MM.1S (cell line): ENCODE measurements around the gene HBM.

ENCODE experiments used
- DNase-seq: peaks from one replicate; pipeline ENCODE4 v3.0.0-alpha.2; 2015
- H2AFZ ChIP-seq: fragments of 300-600 bp; sonication (generic); 2 replicates; pipeline ENCODE4 v1.6.0; 2016; ENCODE audit warnings: antibody characterized with exemption, low read length
- H3F3A ChIP-seq: fragments of 300-600 bp; sonication (generic); 2 replicates; pipeline ENCODE4 v1.6.1; 2016; ENCODE audit warnings: mild to moderate bottlenecking, antibody characterized with exemption, low read length, moderate library complexity, mixed read lengths; ENCODE audit not compliant: insufficient read depth
- H3K27ac ChIP-seq: fragments of 300-600 bp; sonication (generic); 2 replicates; pipeline ENCODE4 v1.5.1; 2016; ENCODE audit warnings: mild to moderate bottlenecking, low read length
- H3K27me3 ChIP-seq: fragments of 300-600 bp; sonication (generic); replicated peaks from 2 replicates; pipeline ENCODE4 v1.6.0; 2016; ENCODE audit warnings: low read length; ENCODE audit not compliant: insufficient read depth
- H3K36me3 ChIP-seq: fragments of 300-600 bp; sonication (generic); replicated peaks from 2 replicates; pipeline ENCODE4 v1.6.1; 2016; ENCODE audit warnings: mild to moderate bottlenecking, low read length, mixed read lengths; ENCODE audit not compliant: insufficient read depth
- H3K4me1 ChIP-seq: fragments of 300-600 bp; sonication (generic); 2 replicates; pipeline ENCODE4 v1.6.1; 2016; ENCODE audit warnings: low read length, mixed read lengths
- H3K4me2 ChIP-seq: fragments of 300-600 bp; sonication (generic); 2 replicates; pipeline ENCODE4 v1.6.0; 2016; ENCODE audit warnings: low read depth, low read length
- H3K4me3 ChIP-seq: fragments of 300-600 bp; sonication (generic); 2 replicates; pipeline ENCODE4 v1.5.1; 2016; ENCODE audit warnings: low read length, mixed read lengths
- H3K79me2 ChIP-seq: fragments of 300-600 bp; sonication (generic); 2 replicates; pipeline ENCODE4 v1.6.1; 2016; ENCODE audit warnings: mixed run types, low read length, mixed read lengths
- H3K9ac ChIP-seq: fragments of 300-600 bp; sonication (generic); 2 replicates; pipeline ENCODE4 v1.6.1; 2016; ENCODE audit warnings: low read length, mixed read lengths
- H3K9me2 ChIP-seq: fragments of 300-600 bp; sonication (generic); replicated peaks from 2 replicates; pipeline ENCODE4 v1.6.1; 2016; ENCODE audit warnings: mild to moderate bottlenecking, low read length, mixed read lengths; ENCODE audit not compliant: insufficient read depth
- H3K9me3 ChIP-seq: fragments of 300-600 bp; sonication (generic); replicated peaks from 2 replicates; pipeline ENCODE4 v1.6.1; 2016; ENCODE audit warnings: mild to moderate bottlenecking, low read length, mixed read lengths; ENCODE audit not compliant: insufficient read depth
- H4K20me1 ChIP-seq: fragments of 300-600 bp; sonication (generic); 2 replicates; pipeline ENCODE4 v1.6.1; 2016; ENCODE audit warnings: mild to moderate bottlenecking, low read length, moderate library complexity, mixed read lengths; ENCODE audit not compliant: insufficient read depth
- CTCF ChIP-seq: fragments of 300-600 bp; sonication (generic); IDR thresholded peaks from 2 replicates; pipeline ENCODE4 v1.5.1; 2016; ENCODE audit warnings: antibody characterized with exemption, low read length, mixed read lengths
- EZH2 ChIP-seq: fragments of 300-600 bp; sonication (generic); optimal IDR thresholded peaks from 2 replicates; pipeline ENCODE3; 2017; ENCODE audit warnings: low read depth, mild to moderate bottlenecking, antibody characterized with exemption, low read length, mixed read lengths
- EZH2phosphoT487 ChIP-seq: fragments of 300-600 bp; sonication (generic); IDR thresholded peaks from 2 replicates; pipeline ENCODE4 v1.6.1; 2018; ENCODE audit warnings: antibody characterized with exemption, low read length

The HBM gene

GRCh38 chr16:142405-142967 lies 23.3 kb upstream of the HBM start:
- H3K4me2 ChIP-seq = no peak overlapping the region
- H3K9me2 ChIP-seq = no peaks in the 10 kb centered on the region

GRCh38 chr16:143047-143446 lies 22.7 kb upstream of the HBM start:
- H3K4me1 ChIP-seq = no peaks in the 10 kb centered on the region
- no peak overlapping the region for H3K27ac ChIP-seq
- no peaks in the 10 kb centered on the region for H3K36me3 ChIP-seq
- H3K27me3 ChIP-seq = peaks cover 24% of the 10 kb centered on the region
- H3K79me2 ChIP-seq = peaks cover 1% of the 10 kb centered on the region
- H3K4me3 ChIP-seq = no peak overlapping the region
- H3K9me3 ChIP-seq = no peaks in the 10 kb centered on the region
- no peak for TF ChIP-seq CTCF
- TF ChIP-seq EZH2phosphoT487 = no peak
- TF ChIP-seq EZH2 = no peak
- no peak overlapping the region for H3K4me2 ChIP-seq
- H3K9me2 ChIP-seq = no peaks in the 10 kb centered on the region
- H3F3A ChIP-seq = peaks cover 6% of the 10 kb centered on the region; the same call in 1 of the 2 replicates
- H4K20me1 ChIP-seq = no peaks in the 10 kb centered on the region
- no peak overlapping the region for H3K9ac ChIP-seq
- DNase-seq = no peak
- no peak overlapping the region for H2AFZ ChIP-seq

More at GRCh38 chr16:142405-142967, 23.3 kb upstream of the HBM start:
- H3K36me3 ChIP-seq = no peaks in the 10 kb centered on the region
- TF ChIP-seq EZH2 = no peak
- TF ChIP-seq CTCF = no peak
- no peak for TF ChIP-seq EZH2phosphoT487
- H3K79me2 ChIP-seq = peaks cover 7% of the 10 kb centered on the region
- peaks cover 6% of the 10 kb centered on the region; the same call in 1 of the 2 replicates for H3F3A ChIP-seq
- no peak overlapping the region for H3K4me3 ChIP-seq
- no peaks in the 10 kb centered on the region for H3K4me1 ChIP-seq
- DNase-seq = no peak
- peaks cover 20% of the 10 kb centered on the region for H3K27me3 ChIP-seq
- no peaks in the 10 kb centered on the region for H4K20me1 ChIP-seq
- no peak overlapping the region for H3K27ac ChIP-seq
- no peaks in the 10 kb centered on the region for H3K9me3 ChIP-seq
- no peak overlapping the region for H2AFZ ChIP-seq
- H3K9ac ChIP-seq = no peak overlapping the region

GRCh38 chr16:143456-143855 lies 22.3 kb upstream of the HBM start:
- no peak for DNase-seq
- Histone ChIP-seq H2AFZ (no peak overlapping the region), H3K4me3 (no peak overlapping the region), H4K20me1 (no peaks in the 10 kb centered on the region), H3K79me2 (no peaks in the 10 kb centered on the region), H3K9ac (no peak overlapping the region), H3K9me3 (no peaks in the 10 kb centered on the region), H3K27me3 (peaks cover 26% of the 10 kb centered on the region), H3F3A (peaks cover 6% of the 10 kb centered on the region; the same call in 1 of the 2 replicates), H3K36me3 (no peaks in the 10 kb centered on the region), H3K4me2 (no peak overlapping the region), H3K27ac (no peak overlapping the region), H3K4me1 (no peaks in the 10 kb centered on the region), H3K9me2 (no peaks in the 10 kb centered on the region)
- TF ChIP-seq EZH2phosphoT487 (no peak), CTCF (no peak), EZH2 (no peak)
